Neural progenitor cell (in vitro differentiated cells): Measurements from ENCODE around the gene MAN2A1. TPM values are rescaled to one million over a fixed set of nuclear protein-coding genes. Genes with fewer than 3 reads are reported as not detected.

Source experiments
- DNase-seq: peaks from one replicate; pipeline ENCODE4 v3.0.0-alpha.2; 2016; ENCODE audit warnings: low spot score
- H2AFZ ChIP-seq: fragments of 200-600 bp; sonication (generic); replicated peaks from 2 replicates; pipeline ENCODE4 v1.6.1; 2016; ENCODE audit warnings: antibody characterized with exemption
- H3F3A ChIP-seq: fragments of 200-600 bp; sonication (generic); 2 replicates; pipeline ENCODE4 v1.6.1; 2016; ENCODE audit warnings: antibody characterized with exemption, low read depth
- H3K27ac ChIP-seq: fragments of 200-600 bp; sonication (generic); 2 replicates; pipeline ENCODE4 v1.5.1; 2016; ENCODE audit warnings: mild to moderate bottlenecking
- H3K27me3 ChIP-seq: fragments of 200-600 bp; sonication (generic); 2 replicates; pipeline ENCODE4 v1.6.1; 2016; ENCODE audit warnings: mild to moderate bottlenecking, moderate library complexity
- H3K36me3 ChIP-seq: fragments of 200-600 bp; sonication (generic); 2 replicates; pipeline ENCODE4 v1.5.1; 2016
- H3K4me1 ChIP-seq: fragments of 200-600 bp; sonication (generic); 2 replicates; pipeline ENCODE4 v1.6.1; 2016; ENCODE audit warnings: mixed run types
- H3K4me2 ChIP-seq: fragments of 200-600 bp; sonication (generic); 2 replicates; pipeline ENCODE4 v1.6.1; 2016
- H3K4me3 ChIP-seq: fragments of 200-600 bp; sonication (generic); 2 replicates; pipeline ENCODE4 v1.5.1; 2016
- H3K79me2 ChIP-seq: fragments of 200-600 bp; sonication (generic); 2 replicates; pipeline ENCODE4 v1.6.1; 2016; ENCODE audit warnings: low read depth
- H3K9ac ChIP-seq: fragments of 200-600 bp; sonication (generic); 2 replicates; pipeline ENCODE4 v1.6.1; 2016
- H3K9me3 ChIP-seq: fragments of 200-600 bp; sonication (generic); 2 replicates; pipeline ENCODE4 v1.5.1; 2016; ENCODE audit warnings: low read depth
- H4K20me1 ChIP-seq: fragments of 200-600 bp; sonication (generic); 2 replicates; pipeline ENCODE4 v1.6.1; 2016; ENCODE audit warnings: low read depth
- H3K27ac Mint-ChIP-seq: 3 replicates; pipeline ENCODE4 v1.8.0; 2021; ENCODE audit warnings: mixed read lengths
- H3K27me3 Mint-ChIP-seq: 2 replicates; pipeline ENCODE4 v1.8.0; 2022; ENCODE audit warnings: low read depth, mild to moderate bottlenecking, inconsistent platforms, moderate library complexity, mixed read lengths; ENCODE audit not compliant: insufficient read depth
- H3K36me3 Mint-ChIP-seq: 3 replicates; pipeline ENCODE4 v1.8.0; 2021; ENCODE audit warnings: mixed read lengths
- H3K4me1 Mint-ChIP-seq: 3 replicates; pipeline ENCODE4 v1.8.0; 2021; ENCODE audit warnings: mixed read lengths
- H3K4me3 Mint-ChIP-seq: 3 replicates; pipeline ENCODE4 v1.8.0; 2021; ENCODE audit warnings: mild to moderate bottlenecking, moderate library complexity, mixed read lengths
- H3K9me3 Mint-ChIP-seq: 3 replicates; pipeline ENCODE4 v1.8.0; 2020; ENCODE audit warnings: mixed read lengths
- CTCF ChIP-seq: fragments of 200-600 bp; sonication (generic); IDR thresholded peaks from 2 replicates; pipeline ENCODE4 v1.5.1; 2017; ENCODE audit warnings: antibody characterized with exemption, mild to moderate bottlenecking
- EZH2 ChIP-seq: fragments of 200-600 bp; sonication (generic); IDR thresholded peaks from 2 replicates; pipeline ENCODE4 v1.6.1; 2017; ENCODE audit warnings: antibody characterized with exemption, mild to moderate bottlenecking, moderate library complexity
- EZH2phosphoT487 ChIP-seq: fragments of 200-600 bp; sonication (generic); IDR thresholded peaks from 2 replicates; pipeline ENCODE4 v1.6.1; 2017; ENCODE audit warnings: antibody characterized with exemption
- total RNA-seq: library from RNA; depleted of rRNA; stranded (reverse); fragments of >200 nt; gene quantifications from 2 replicates; pipeline ENCODE4 v1.2.3, GENCODE V29; 2015; ENCODE audit warnings: low replicate concordance

Gene MAN2A1
- total RNA-seq, 1 donor from 2014 or later: 130 TPM

GRCh38 chr5:109721741-109722140 is 32.0 kb downstream of the MAN2A1 start:
- TF ChIP-seq EZH2 (no peak), EZH2phosphoT487 (no peak), CTCF (no peak)
- no peaks in the 10 kb centered on the region for H3K4me1 ChIP-seq
- H3K4me3 ChIP-seq: no peak overlapping the region
- peaks cover 85% of the 10 kb centered on the region for H3K79me2 ChIP-seq
- H3K27ac ChIP-seq: no peak overlapping the region
- H2AFZ ChIP-seq: no peak overlapping the region
- no peak overlapping the region for H3K4me2 ChIP-seq
- Mint-ChIP-seq H3K27ac (no peak overlapping the region), H3K4me3 (no peak overlapping the region), H3K27me3 (no peaks in the 10 kb centered on the region), H3K4me1 (peaks cover 3% of the 10 kb centered on the region), H3K9me3 (no peaks in the 10 kb centered on the region), H3K36me3 (peaks cover 36% of the 10 kb centered on the region)
- H4K20me1 ChIP-seq: peaks cover 3% of the 10 kb centered on the region
- H3K27me3 ChIP-seq: no peaks in the 10 kb centered on the region
- no peak overlapping the region for H3K9ac ChIP-seq
- no peak for DNase-seq
- H3F3A ChIP-seq: no peaks in the 10 kb centered on the region
- H3K36me3 ChIP-seq: peaks cover 3% of the 10 kb centered on the region
- H3K9me3 ChIP-seq: no peaks in the 10 kb centered on the region

- Mint-ChIP-seq H3K4me3 (no peak overlapping the region), H3K27me3 (no peaks in the 10 kb centered on the region), H3K4me1 (peaks cover 3% of the 10 kb centered on the region), H3K27ac (no peak overlapping the region), H3K36me3 (peaks cover 33% of the 10 kb centered on the region), H3K9me3 (no peaks in the 10 kb centered on the region)
- Histone ChIP-seq H3K27ac (no peak overlapping the region), H3K4me3 (no peak overlapping the region), H4K20me1 (peaks cover 3% of the 10 kb centered on the region), H3F3A (no peaks in the 10 kb centered on the region), H3K79me2 (peaks cover 84% of the 10 kb centered on the region), H3K36me3 (peaks cover 3% of the 10 kb centered on the region), H3K9me3 (no peaks in the 10 kb centered on the region), H3K9ac (no peak overlapping the region), H3K27me3 (no peaks in the 10 kb centered on the region), H3K4me1 (no peaks in the 10 kb centered on the region), H3K4me2 (no peak overlapping the region), H2AFZ (no peak overlapping the region)
- TF ChIP-seq EZH2phosphoT487 (no peak), EZH2 (no peak), CTCF (no peak)
- no peak for DNase-seq
Measured at GRCh38 chr5:109723606-109724005, 33.9 kb downstream of the MAN2A1 start.

- peaks cover 3% of the 10 kb centered on the region for H3K4me1 Mint-ChIP-seq
- H4K20me1 ChIP-seq: peaks cover 3% of the 10 kb centered on the region
- no peaks in the 10 kb centered on the region for H3K9me3 Mint-ChIP-seq
- H3K9ac ChIP-seq: no peak overlapping the region
- DNase-seq: no peak
- H3F3A ChIP-seq: no peaks in the 10 kb centered on the region
- no peak overlapping the region for H3K4me2 ChIP-seq
- peaks cover 5% of the 10 kb centered on the region for H3K36me3 ChIP-seq
- peaks cover 35% of the 10 kb centered on the region for H3K36me3 Mint-ChIP-seq
- no peak overlapping the region for H3K4me3 ChIP-seq
- TF ChIP-seq CTCF: no peak
- no peak for TF ChIP-seq EZH2
- no peak for TF ChIP-seq EZH2phosphoT487
- peaks cover 83% of the 10 kb centered on the region for H3K79me2 ChIP-seq
- no peaks in the 10 kb centered on the region for H3K4me1 ChIP-seq
- H3K4me3 Mint-ChIP-seq: no peak overlapping the region
- H2AFZ ChIP-seq: no peak overlapping the region
- H3K27me3 Mint-ChIP-seq: no peaks in the 10 kb centered on the region
- H3K9me3 ChIP-seq: no peaks in the 10 kb centered on the region
- H3K27ac ChIP-seq: no peak overlapping the region
- H3K27me3 ChIP-seq: no peaks in the 10 kb centered on the region
- no peak overlapping the region for H3K27ac Mint-ChIP-seq
Measured at GRCh38 chr5:109725135-109725534, 35.4 kb downstream of the MAN2A1 start.
